ENCODE data around the gene FERMT1. TPM values are rescaled to one million over a fixed set of nuclear protein-coding genes. Genes with fewer than 3 reads are reported as not detected.

The FERMT1 gene, protein sequence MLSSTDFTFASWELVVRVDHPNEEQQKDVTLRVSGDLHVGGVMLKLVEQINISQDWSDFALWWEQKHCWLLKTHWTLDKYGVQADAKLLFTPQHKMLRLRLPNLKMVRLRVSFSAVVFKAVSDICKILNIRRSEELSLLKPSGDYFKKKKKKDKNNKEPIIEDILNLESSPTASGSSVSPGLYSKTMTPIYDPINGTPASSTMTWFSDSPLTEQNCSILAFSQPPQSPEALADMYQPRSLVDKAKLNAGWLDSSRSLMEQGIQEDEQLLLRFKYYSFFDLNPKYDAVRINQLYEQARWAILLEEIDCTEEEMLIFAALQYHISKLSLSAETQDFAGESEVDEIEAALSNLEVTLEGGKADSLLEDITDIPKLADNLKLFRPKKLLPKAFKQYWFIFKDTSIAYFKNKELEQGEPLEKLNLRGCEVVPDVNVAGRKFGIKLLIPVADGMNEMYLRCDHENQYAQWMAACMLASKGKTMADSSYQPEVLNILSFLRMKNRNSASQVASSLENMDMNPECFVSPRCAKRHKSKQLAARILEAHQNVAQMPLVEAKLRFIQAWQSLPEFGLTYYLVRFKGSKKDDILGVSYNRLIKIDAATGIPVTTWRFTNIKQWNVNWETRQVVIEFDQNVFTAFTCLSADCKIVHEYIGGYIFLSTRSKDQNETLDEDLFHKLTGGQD
- 0.18 TPM for polyA plus RNA-seq (ENCODE audit: insufficient read length)

DNA sequence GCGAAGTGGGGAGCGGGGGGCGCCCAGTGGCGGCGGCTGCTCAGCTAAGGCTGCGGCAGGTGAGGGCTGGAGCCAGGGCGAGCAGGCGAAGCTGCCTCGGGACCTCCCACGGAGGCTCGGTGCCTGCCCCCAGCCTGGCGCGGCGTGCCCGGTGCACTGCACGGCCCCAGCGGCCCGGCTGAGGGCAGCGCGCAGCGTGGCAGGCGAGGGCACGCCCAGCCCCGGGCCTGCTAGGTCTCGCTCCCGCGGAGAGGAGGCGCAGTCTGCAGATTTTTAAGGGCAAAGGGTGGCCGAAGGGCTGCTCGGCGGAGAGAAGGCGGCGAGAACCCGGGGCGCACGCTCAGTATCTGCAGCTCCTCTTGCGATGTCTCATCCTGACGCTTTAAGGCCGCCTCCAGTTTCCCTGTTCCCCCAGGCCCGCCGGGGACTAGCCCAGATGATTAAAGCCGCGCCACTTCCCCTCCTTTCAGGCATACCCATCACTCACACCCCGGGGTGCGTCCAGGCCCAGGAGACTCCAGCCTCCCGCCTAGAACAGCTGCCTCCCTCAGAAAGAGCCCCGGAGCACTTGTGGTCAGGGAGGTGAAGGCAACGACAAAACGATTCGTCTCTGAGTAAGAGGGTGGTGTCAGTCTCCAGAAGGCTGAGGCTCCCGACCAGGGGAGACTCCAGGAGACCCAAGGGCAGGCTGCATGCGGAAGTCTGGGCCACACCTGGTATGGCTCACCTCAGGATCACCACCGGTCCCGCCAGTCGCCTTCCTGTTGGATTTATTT lies at the start of gene FERMT1:
FERMT1 (minus strand) TSS at position 158 of the 776 bp plus-strand sequence. CDS start 3,476 bp downstream, outside the sequence.
- no peak for DNase-seq (ENCODE audit: low read depth)

GRCh38 chr20:6169251-6169650 lies 46.4 kb upstream of the FERMT1 start:
- DNase-seq (ENCODE audit: low read depth), result no peak

DNA sequence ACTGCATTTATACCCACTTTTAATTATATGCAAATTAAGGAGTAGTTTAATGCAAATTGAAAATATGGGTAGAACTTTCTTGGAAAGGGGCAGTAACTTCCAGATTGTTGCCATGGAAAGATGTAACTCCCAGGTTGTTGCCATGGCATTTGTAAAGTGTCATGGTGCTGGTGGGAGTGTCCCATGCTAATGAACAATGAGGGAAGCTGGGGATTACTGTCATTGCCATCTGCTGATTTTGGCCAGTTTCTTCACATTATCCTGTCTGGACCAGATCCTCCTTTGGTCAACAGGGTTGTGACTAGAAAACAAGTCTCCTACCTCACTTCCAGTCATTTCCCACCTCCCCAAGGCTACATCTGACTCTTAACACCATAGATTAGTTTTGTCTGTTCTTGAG lies 45.4 kb upstream of the FERMT1 start:
- no peak for DNase-seq (ENCODE audit: low read depth)

DNA sequence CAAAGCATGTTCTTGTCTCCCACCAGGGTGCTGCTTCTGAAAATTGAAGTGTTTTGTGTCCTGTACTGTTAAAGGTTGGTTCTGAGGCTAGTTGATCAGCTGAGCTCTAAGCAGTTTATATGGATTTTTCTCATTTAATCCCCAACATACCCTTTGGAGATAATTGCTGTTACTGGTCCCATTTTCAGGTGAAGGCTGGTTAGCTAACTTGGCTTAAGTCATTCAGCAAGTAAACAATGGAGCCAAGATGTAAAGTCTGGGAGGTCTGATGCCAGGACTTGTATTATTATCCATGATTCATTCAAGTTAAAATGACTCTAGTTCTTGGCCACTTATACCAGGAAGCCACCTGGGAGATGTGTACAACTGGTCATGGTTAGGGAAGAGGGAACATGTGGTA lies 42.5 kb upstream of the FERMT1 start:
- no peak for DNase-seq (ENCODE audit: low read depth)

- DNase-seq (ENCODE audit: low read depth), result peak; percentile 60
Observed at GRCh38 chr20:6164421-6165341, 41.9 kb upstream of the FERMT1 start.

GRCh38 chr20:6160736-6161135 lies 37.9 kb upstream of the FERMT1 start:
- DNase-seq (ENCODE audit: low read depth), result no peak

- DNase-seq (ENCODE audit: low read depth), result no peak
Observed at GRCh38 chr20:6157345-6157744, 34.5 kb upstream of the FERMT1 start.

GRCh38 chr20:6152777-6153176 lies 29.9 kb upstream of the FERMT1 start:
- DNase-seq (ENCODE audit: low read depth), result no peak

DNA sequence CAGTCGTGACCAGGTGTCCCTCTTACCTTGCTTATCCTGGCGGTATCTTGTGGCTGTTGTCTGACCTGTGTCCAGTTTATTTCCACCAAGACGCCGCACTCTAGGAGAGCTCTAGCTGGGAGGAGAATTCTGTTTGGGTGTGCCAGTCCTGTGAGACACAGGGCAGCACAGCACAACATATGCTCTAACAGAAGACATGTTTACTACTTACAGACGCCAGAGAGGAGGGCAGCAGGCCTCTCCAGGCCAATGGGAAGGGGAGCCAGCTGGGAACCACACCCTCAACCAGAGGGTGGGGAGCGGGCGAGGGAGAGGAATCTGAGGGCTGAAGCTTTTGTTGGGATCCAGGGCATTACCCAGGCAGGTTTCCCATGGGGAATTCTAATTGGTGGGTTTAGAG lies 25.2 kb upstream of the FERMT1 start:
- no peak for DNase-seq (ENCODE audit: low read depth)

DNA sequence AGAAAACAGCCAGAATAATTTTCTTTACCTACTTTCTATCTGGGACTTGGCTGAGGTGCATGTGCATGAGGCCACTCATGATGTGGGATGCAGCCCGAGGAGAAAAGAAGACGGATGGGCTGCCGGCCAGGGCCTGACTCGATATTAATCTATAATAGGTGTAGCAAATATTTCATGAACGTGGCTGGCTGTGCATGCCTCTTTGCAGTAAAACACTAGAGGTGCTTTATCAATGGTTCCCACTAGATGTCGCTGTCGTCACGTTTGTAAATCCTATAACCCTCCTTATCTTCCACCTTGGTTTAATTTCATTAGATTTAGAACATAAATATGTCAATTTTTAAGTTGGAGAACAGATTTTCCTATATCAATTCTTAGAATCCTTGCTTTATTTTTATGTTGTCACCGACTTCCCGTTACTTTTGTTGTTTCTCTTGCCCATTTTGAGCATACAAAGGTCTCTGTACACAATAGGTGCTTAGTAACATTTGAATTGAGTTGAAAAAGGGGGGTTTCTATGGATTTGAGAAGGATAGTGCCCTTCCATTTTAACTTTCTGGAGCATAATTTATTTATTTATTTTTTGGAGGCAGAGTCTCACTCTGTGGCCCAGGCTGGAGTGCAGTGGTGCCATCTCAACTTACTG lies 19.6 kb upstream of the FERMT1 start:
- DNase-seq (ENCODE audit: low read depth), result peak; percentile 31

GRCh38 chr20:6140947-6141346 lies 18.1 kb upstream of the FERMT1 start:
- no peak for DNase-seq (ENCODE audit: low read depth)

GRCh38 chr20:6135347-6135746 lies 12.5 kb upstream of the FERMT1 start:
- no peak for DNase-seq (ENCODE audit: low read depth)

DNA sequence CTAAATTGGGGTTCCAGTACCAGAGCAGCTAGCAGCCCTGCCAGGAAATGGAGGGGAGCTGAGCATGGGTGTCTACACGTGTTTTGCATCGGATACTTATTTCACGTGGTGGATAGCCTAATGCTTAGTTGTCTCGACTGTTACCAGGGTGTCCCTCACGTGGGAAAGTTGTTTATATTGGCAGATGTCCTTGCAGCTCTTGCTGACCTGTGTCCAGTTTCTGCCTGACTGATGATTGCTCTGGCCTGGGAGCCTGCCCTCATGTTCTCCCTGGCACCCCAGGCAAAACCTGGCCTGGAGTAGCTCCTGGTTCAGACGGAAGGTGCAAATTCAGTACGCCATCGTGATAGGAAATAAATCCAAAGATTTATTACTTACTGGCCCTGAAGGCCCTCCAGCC lies 11.8 kb upstream of the FERMT1 start:
- DNase-seq (ENCODE audit: low read depth), result no peak

GRCh38 chr20:6130045-6130444 lies 7.2 kb upstream of the FERMT1 start:
- DNase-seq (ENCODE audit: low read depth), result no peak

- no peak for DNase-seq (ENCODE audit: low read depth)
Observed at GRCh38 chr20:6127825-6128224, 5.0 kb upstream of the FERMT1 start.

DNA sequence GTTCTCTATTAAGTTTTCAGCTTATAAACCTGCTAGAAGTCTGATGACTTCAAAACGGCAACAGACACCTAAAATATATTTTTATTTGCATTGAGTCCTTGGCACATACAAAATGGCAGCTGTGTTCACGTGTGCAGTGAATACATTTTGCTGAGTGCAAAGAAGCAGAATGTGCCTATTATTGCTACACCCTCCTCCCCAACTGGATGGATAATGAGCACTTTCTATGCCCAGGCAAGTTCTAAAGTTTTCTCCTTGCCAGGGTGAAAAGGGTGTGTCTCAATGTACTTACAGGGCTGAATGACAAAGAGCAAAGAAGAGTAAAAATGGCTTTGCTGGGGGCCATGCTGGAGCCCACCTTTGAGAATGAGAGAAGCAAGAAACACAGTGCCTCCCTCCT lies 4.0 kb upstream of the FERMT1 start:
- DNase-seq (ENCODE audit: low read depth), result no peak

- no peak for DNase-seq (ENCODE audit: low read depth)
Observed at GRCh38 chr20:6123649-6124014, 802 bp upstream of the FERMT1 start.

GRCh38 chr20:6122111-6122872 lies 538 bp downstream of the FERMT1 start:
- peak; percentile 8 for DNase-seq (ENCODE audit: low read depth)

DNA sequence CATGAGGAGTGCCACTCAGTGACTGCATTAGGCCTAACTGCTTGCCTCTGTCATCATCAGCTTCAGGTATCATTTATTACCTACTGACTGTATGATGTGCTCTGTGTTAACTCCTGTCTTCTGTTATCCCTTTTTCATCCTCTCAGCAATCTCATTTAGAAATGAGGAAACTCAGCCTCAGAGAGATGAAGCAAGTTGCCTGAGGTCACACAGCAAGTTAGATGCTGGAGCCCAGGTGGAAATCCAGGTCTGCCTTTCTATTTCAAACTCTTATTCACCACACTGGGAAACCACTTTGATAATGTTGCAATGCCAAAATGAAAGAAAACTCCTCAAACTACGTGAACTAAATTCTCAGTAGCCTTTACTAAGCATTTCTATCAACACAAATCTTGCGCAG lies 1.3 kb downstream of the FERMT1 start:
- DNase-seq (ENCODE audit: low read depth), result no peak

- no peak for DNase-seq (ENCODE audit: low read depth)
Observed at GRCh38 chr20:6120491-6120988, 2.3 kb downstream of the FERMT1 start.
